DMS79 (cell line): ENCODE results near the gene WDR49.

ENCODE experiments used
- DNase-seq: peaks from one replicate; lab custom pipeline; 2025; lab: John Stamatoyannopoulos, UW

WDR49 gene

DNA sequence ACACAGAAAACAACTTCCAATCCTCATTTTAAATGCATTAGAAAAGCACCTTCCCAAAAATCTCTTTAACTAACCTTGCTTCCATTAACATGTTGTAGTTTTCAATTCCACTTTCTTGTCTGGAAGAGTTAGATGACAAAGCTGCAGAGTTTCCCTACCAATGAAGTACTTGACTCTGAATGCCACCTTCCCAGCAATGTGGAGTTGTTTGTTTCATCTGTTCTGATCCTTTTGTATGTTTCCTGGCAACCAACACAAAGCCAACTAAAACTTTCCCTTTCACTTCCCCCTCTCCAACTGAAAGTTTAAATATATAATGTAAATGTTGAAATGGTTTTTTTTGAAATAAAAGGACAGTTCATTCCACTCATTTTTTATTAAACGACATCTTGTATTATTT is at the start of gene WDR49:
TSS of gene WDR49 (minus strand) at position 183 of the 400 bp plus-strand sequence. CDS start 517 bp downstream, outside the sequence.
- DNase-seq = no peak

DNA sequence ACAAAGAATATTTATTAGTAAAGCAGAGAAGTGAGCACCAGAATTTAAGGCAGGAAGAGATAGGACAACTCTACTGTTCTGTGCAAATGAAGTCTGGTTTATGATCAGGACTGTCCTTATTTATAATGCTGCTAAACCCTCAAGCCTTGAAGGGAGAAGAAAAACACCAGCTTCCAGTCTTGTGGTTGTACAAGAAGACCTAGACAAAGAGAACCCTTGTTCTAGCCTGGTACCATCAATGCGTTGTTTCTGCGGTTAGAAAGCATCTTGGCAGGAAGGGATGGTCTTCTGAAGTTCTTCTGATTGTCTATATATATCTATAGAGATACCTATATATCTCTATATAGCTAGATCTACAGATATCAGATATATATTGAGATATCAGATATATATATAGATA is 47.2 kb upstream of the WDR49 start:
- no peak for DNase-seq

DNA sequence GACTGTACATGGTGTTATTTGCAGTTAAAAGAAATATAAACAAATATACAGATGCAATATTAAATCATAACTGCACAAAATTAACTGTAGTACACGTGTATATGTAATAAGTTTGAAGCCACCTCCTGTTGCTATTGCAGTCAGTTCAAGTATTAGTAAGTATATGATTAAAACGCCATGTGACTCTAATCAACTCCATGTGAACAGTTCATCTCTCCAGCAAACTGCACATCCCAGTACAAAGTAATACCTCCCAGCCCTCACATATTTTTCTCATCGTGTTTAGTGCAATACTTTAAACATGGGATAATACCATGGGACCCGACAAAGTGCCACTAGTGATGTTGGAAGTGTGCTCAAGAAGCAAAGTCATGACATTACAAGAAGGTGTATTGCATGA is 46.3 kb upstream of the WDR49 start:
- no peak for DNase-seq

DNA sequence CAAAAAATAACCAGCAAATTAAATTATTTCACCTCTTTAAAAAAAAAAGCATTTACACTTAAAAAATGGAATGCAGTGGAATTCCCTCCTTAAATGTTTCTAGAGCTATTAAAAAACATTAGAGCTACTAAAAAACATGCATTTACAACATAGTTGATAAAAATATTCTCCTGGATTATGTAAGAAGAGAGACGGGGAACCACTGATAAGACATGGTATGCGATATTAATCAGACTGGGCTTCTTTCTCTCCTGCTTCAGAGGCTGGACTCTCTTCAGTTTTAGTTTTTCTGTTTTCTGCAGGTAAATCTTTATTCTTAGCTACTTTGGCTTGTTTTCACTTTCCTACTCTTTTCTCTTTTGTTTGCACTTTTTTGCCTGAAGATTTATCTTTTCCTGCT is 40.4 kb upstream of the WDR49 start:
- DNase-seq = no peak

DNA sequence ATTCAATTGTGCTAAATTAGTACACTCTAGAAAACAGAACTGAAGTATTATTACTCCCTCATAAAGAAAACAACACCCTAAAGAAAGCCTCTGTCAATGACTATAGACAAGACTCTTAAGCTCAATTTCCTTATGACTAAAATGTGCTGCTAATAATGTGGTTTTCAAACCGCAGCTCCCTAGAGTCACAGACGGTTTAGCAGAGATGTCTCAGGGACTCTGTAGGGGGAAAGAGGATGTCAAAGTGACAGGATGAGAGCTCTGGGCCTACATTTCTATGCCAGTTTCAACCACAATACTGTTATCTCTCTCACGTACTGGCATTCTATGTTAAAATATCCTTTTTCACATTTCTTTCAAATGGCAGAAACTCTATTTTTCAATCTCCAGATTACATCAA is 37.6 kb upstream of the WDR49 start:
- DNase-seq = no peak

DNA sequence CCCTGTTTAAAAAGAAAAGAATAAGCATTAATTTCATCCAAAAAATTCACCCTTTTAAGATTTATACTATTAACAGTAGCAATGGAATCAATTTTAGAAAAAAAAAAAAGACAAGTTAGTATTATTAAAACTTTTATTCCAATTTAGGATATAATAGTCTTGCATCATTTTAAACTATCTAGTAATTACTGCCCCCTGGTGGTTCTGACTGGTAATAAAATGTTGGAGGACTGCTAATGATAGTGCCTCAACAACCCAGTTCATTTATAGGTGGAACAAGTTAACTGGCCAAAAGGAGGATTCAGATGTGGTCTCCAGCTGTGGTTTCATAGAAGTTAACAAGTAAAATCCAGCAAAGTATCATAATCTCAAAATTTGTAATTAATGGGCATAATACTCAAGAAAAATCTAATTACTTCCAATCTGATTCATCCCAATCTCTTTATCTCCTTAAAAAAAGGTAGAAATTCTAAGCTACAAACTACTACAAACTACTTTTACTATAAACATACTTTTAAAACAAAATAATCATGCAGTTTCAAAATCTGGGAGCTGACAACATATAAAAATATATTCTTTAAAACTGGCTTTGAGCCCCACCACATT is 30.7 kb upstream of the WDR49 start:
- no peak for DNase-seq

DNA sequence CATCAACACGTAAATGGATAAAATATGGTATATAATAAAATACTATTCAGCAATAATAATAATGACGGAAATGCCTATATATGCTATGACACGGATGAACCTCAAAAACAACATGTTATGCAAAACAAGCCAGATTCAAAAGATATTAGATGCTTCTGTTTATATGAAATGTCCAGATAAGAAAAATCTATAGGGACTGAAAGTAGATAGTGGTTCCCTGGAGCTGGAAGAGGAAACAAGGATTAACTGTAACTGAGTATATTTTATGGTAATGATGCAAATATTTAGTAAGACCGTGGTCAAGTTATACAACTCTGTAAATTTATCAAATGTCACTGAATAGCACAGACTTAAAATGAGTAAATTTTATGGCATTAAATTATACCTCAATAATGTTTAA is 25.8 kb upstream of the WDR49 start:
- DNase-seq = no peak

DNA sequence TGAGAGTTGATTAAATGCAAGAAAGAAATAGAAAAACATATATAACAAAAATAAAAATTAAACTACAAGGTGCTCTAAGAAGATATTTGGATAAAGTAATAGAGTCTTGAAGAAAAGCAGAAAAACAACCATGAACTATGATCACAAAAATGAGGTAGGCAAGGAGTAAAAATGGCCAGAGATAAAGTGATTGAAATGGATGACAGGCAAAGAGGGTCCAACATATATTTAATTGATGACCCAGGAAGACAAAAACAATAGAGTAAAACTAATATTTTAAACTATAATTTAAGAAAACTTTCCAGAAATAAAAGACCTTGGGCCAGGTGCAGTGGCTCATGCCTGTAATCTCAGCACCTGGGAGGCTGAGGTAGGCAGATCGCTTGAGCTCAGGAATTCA is 22.1 kb upstream of the WDR49 start:
- no peak for DNase-seq

DNA sequence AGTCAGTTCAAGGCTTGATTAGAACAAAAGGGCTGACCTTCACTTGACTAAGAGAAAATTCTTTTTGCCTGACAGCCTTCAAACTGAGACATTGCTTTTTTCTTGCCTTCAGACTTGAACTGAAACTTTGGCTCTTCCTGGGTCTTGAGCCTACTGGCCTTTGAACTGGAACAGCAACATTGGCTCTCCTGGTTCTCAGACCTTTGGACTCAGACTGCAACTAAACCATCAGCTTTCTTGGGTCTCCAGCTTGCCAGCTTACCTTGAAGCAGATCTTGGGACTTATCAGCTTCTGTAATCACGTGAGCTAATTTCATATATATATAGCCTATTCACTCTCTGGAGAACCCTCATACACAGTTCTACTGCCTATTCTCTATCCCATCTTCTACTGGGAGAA is 19.5 kb upstream of the WDR49 start:
- no peak for DNase-seq

DNA sequence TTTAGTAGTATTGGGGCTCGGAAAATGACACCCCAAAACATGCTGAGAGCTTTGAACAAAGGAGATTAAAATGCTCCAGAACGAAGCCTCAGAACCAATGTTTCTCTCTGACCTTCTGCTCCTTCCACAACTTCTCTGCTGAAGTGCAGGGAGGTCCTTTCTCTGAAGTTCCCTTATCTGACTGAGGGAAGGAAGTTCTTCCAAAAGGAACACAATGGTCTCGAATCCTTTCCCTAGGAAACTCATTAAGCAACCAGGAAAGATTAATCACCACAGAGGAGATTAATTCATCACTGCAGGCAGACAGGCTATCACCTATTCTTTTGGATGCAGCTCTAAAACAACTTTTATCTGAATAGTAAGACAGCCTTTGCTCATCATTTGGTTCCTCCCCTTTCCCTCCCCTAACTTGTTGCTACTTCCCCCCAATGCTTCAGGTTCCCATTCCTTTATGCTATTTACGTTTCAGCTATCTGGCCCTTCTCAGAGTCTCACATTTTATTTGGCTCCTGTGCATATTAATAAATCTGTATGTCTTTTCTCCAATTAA is 18.2 kb upstream of the WDR49 start:
- DNase-seq = no peak

DNA sequence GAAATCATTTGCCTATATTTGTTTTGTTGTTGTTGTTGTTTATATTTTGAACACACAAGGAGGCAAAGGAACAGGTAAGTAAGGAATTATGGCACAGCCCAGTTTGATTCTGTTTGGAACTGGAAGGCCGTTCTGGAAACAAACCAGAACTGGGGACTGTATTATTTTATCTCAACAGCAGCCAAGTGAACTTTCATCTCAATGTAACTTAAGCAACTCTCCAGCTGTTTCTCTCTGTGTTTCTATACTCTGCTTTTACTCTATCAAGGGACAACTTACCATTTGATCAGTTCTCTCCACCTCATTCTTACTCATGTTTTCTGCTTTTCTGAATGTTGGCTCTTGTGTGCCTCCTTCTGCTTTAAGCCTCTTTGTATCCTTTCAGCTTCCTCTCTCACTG is 16.0 kb upstream of the WDR49 start:
- DNase-seq = no peak

DNA sequence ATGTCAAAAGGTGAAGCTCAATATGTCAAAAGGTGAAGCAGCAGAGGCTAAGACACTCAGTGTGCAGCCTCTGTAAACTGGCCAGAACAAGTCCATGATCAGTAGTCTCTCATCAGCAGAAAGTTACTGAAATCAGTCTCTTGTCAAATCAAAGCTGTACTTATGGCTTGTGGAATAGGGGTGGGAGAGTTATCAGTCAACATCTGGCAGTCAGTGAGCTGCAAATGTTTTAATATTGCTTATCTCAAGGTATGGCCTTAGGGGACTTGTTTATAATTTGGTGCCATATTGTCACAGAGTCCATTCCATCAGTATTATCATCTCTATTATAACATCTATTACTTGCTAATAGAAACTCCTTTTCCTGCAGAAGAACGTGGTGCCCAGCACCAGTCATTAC is 14.9 kb upstream of the WDR49 start:
- DNase-seq = no peak

DNA sequence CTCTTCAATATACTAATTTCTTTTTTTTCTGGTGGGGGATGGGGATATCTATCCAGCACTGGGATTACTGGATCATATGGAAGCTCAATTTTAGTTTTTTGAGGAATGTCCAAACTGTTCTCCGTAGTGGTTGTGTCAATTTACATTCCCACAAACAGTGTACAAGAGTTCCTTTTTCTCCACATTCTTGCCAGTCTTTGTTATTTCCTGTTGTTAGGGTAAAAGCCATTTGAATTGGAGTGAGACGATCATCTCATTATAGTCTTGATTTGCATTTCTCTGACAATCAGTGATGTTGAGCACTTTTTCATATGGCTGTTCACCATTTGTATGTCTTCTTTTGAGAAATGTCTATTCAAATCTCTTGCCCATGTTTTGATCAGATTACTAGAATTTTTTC is 12.8 kb upstream of the WDR49 start:
- DNase-seq = no peak

DNA sequence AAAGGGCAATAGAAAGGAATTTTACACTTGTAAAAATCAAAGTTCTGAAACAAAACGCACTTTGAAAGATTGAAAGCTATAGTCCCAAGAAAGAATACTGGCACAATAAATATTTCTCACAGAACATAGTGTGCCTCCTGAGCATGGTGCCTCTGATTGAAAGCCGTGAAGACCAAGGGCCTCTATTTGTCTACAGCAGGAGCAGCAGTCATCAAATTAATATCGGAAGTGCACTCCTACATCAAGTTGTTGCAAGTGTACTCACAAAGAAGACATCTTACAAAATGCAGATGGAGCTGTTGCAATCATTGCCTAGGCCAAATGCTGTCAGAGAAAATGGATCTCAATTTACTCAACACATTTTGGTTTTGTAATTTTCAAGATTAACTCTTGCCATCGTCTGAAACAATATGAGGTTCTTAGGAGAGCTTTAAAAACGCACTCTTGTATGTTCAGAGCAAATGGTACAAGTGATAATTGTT is 9.2 kb upstream of the WDR49 start:
- DNase-seq = no peak

DNA sequence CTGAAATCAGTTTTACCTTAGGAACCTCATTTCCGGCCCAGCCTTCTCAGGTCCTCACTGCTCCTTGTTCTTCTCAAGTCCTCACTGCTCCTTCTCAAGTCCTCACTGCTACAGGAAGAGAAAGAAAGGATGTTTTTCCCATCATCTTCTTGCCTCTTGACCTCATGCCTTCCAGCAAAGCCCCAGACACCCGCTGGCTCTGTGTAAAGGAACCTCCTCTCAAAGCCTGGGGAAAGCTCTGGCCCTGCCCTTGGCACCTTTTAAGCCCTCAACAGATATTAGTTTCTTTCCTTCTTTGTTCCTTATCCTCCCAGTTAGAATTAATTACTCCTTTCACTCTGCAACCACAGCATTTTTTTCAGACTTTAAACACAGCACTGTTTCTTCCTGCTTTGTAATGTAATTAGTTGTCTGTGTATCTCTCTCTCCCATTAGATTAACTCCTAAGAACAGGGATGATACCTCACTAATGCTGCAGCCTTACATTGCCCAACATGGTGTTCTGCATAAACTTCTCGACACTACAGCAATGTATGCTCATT is 4.0 kb upstream of the WDR49 start:
- DNase-seq = no peak

DNA sequence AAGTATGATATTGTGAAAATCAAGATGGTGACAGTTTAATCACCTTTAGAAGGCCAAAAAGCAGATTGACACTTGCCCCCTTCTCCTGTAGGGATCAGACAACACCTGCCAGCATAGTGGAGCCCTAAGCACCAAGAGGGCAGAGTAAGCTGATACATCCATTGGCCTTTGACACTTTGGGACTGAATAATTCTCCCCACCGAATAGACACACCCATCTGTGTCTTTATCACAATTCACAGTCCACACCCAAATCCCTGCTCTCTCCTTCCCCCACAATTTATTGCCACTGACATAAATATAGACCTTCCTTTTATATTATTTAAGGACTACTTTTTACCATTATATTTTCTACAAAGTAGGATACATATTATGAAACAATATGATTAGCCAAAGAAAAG is 3.1 kb upstream of the WDR49 start:
- DNase-seq = no peak

DNA sequence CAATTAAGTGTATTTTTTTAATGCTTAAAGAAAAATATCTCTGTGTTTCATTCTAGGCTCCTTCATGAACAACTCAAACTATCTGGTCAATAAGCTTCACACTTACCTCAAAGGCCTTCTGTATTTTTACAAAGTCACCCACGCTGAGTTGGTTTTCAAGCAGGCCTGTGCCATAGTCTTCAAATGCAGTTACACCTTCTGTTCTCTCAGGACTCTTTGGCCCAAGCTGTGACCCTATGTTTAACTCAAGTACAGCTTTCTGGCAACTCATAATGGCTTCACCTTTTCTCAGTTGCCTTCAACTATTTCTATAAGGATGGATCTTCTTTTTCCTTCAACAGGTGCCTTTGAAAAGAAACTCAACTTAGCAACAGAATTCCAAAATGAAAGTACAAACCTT is 587 bp downstream of the WDR49 start:
- DNase-seq = no peak

DNA sequence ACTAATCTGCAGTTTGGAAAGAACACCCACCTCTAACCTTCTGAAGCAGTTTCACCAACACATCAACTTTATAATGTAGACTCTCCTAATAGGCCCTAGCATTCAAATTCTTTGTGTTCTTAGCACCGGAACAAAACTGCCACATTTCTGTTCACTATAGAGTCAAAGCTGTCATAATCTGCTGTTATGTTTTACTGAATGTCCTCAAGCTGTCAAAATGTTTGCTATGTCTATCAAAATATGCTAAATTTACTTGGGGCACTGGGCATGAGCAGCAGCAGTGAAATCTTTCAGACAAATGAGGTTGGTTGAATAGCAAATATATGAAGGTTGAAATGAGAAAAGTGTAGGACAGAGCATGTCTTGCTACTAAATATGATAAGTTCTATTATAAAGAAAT is 1.9 kb downstream of the WDR49 start:
- DNase-seq = no peak

DNA sequence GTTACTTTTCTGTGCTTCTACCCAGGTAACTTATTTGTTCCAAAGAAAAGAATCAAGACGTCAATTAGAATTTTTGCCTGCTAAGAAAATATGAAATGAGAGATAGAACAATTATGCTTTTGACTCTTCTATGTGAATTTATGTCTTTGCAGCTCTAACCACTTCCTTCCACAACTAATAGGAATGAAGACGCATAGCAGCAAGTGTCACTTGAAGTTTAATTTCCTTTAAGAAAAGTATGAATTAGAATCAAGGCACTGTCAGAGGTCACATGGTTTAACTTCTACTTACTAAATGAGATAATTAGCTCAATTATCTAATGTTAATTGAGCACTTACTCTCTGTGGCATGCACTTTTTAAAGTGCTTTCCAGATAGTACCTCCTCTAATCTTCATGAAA is 3.3 kb downstream of the WDR49 start:
- DNase-seq = no peak

DNA sequence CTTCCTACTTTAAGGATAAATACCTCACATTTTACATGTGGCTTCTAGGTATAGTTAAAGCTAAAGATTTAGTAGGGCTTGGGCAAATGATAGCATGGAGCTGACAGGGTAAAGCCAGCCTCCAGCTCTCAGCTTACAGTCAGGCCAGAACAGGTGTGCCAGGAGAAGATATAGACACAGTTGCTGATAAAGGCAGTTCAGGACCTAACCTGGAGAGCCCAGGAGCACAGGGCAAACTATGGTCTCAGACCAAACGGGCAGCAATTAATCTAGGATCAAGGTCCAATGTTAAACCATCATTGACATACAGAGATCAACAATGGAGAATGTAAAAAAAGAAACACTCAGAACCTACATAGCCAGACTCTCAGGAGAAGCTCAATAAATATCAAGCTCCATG is 4.0 kb downstream of the WDR49 start:
- DNase-seq = no peak

DNA sequence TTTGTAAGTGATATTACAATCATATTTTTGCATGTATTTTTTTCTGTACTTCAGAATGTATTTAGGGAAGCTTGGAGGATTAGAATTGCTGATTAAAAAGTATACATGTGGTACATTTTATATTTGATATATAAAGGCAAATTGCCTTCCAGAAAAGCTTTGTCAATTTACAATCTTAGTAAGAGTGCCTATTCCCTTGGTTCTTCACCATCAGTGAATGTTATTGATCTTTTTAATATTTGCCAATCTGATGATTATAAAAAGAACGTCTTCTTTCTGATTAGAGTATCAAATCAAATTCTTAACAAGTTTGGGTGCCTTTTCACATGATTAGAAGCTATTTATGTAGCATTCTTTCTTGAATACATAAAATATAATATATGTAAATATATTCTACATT is 9.1 kb downstream of the WDR49 start:
- no peak for DNase-seq

DNA sequence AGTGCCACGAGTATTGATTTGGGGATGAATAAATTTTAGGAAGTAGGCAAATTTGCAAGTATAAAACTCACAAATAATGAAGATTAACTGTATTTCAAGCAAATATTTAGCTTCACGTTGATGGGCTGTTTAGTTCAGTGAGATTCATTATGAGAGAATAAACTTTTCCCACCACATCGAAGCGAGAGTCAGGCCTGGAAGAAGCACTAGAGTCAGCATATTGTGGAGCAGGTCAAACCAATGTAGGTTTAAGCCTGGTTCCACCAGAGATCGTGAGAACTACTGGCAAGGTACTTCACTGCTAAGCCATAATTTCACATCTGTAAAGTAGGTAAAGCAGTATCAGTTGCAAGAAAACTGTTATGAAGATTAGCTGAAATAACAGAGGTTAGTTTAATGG is 22.3 kb downstream of the WDR49 start:
- no peak for DNase-seq

DNA sequence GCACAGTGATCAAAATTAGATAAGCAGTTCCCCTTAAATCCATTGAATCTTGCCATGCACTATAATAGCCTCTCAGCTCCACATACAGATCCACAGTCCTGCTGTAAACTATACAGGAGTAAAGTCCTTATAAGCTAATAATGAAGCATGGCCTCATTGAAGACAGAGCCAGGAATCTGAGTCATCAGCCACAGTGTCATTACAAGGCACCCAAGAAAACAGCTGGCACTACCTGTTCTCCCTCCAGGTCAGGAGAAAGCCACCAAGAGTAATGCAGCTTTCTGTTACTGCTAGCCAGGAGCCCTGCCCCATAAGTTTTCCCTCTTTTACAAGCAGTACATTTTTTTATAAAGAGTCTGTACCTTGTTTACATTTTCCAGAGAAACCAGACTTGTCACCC is 27.3 kb downstream of the WDR49 start:
- DNase-seq = no peak

DNA sequence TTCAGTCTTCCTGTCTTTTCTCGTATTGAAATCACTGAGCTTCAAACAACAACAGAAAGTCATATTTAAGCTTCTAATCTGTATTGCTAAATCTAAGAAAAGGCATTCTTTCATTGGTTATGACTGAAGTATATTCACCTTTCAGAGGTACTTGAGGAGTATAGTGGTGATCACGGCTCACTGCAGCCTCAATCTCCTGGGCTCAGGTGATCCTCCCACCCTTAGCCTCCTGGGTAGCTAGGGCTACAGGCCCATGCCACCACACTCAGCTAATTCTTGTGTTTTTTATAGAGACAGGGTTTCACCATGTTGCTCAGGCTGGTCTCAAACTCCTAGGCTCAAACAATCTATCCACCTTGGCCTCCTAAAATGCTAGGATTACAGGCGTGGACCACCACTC is 38.7 kb downstream of the WDR49 start:
- no peak for DNase-seq
